CD4-positive, alpha-beta T cell (primary cell): ENCODE data around the gene LPGAT1. TPM values are rescaled to one million over a fixed set of nuclear protein-coding genes. Genes with fewer than 3 reads are reported as not detected.

Source experiments
- ATAC-seq: fragments of 200-7000 bp; cut with Tn5 transposase; one replicate; pipeline ENCODE4 v1.10.0; 2022; ENCODE audit warnings: mild to moderate bottlenecking; ENCODE audit not compliant: poor library complexity
- CTCF ChIA-PET: fragments of 350-600 bp; sonication (Branson Sonifier 250); formaldehyde crosslinking; loops from one replicate; lab custom pipeline; 2021; ENCODE audit warnings: antibody characterized with exemption, inconsistent platforms; lab: Charles Lee
- POLR2A ChIA-PET: fragments of 350-600 bp; sonication (Branson Sonifier 250); formaldehyde crosslinking; loops from one replicate; lab custom pipeline; 2021; ENCODE audit warnings: antibody characterized with exemption, inconsistent platforms; lab: Charles Lee
- DNase-seq, 14 experiments: peaks; one replicate each; pipeline ENCODE4 v3.0.0-alpha.2; 2013 to 2020; ENCODE audit warnings: mixed read lengths in 2 of 14
- H3K27ac ChIP-seq, 2 donors: one replicate each; pipeline versions ENCODE4 v1.5.1 to v1.7.0; 2013; ENCODE audit warnings: low read length in 2 of 2, low read depth in 1 of 2, mild to moderate bottlenecking in 1 of 2
- H3K27me3 ChIP-seq, 2 experiments: 1 replicate in 1 of 2; 2 replicates in 1 of 2; pipeline versions ENCODE4 v1.6.1 to v1.7.0; 2013; ENCODE audit warnings: low read length in 2 of 2, control low read depth in 1 of 2, mild to moderate bottlenecking in 1 of 2, moderate library complexity in 1 of 2; ENCODE audit not compliant: insufficient read depth in 2 of 2, control insufficient read depth in 1 of 2
- H3K36me3 ChIP-seq: one replicate; pipeline ENCODE4 v1.6.1; 2013; ENCODE audit warnings: low read length, control low read depth; ENCODE audit not compliant: insufficient read depth
- H3K4me1 ChIP-seq: one replicate; pipeline ENCODE4 v1.6.1; 2013; ENCODE audit warnings: low read length, control low read depth; ENCODE audit not compliant: insufficient read depth
- H3K4me3 ChIP-seq: one replicate; pipeline ENCODE4 v1.5.1; 2013; ENCODE audit warnings: mild to moderate bottlenecking, low read length, moderate library complexity
- H3K9me3 ChIP-seq, 2 experiments: 1 replicate in 1 of 2; 2 replicates in 1 of 2; pipeline versions ENCODE4 v1.6.1 to v1.7.0; 2013; ENCODE audit warnings: low read length in 2 of 2, mild to moderate bottlenecking in 2 of 2, control low read depth in 1 of 2, moderate library complexity in 1 of 2; ENCODE audit not compliant: control insufficient read depth in 1 of 2, insufficient read depth in 1 of 2
- H3K27ac Mint-ChIP-seq: one replicate; pipeline ENCODE4 v1.8.0; 2020; ENCODE audit warnings: mixed read lengths
- H3K27me3 Mint-ChIP-seq: one replicate; pipeline ENCODE4 v1.8.0; 2021; ENCODE audit warnings: mixed read lengths
- H3K36me3 Mint-ChIP-seq: one replicate; pipeline ENCODE4 v1.8.0; 2021; ENCODE audit warnings: low read depth, mixed read lengths
- H3K4me1 Mint-ChIP-seq: one replicate; pipeline ENCODE4 v1.8.0; 2021; ENCODE audit warnings: low read depth, mixed read lengths
- H3K4me3 Mint-ChIP-seq: one replicate; pipeline ENCODE4 v1.8.0; 2020; ENCODE audit warnings: mild to moderate bottlenecking, mixed read lengths
- H3K9me3 Mint-ChIP-seq: one replicate; pipeline ENCODE4 v1.8.0; 2020; ENCODE audit warnings: mixed read lengths
- intact Hi-C, 2 experiments: fragments of 100-400 bp; cut with DNase I in 1 of 2; cut with micrococcal nuclease in 1 of 2; formaldehyde crosslinking; loops; one replicate each; pipeline versions ENCODE4 v1.15.1 to v1.9.0; 2023 to 2025; cut with DNase I, micrococcal nuclease
- total RNA-seq, 174 experiments: library from RNA in 2 of 174; stranded (reverse) in 2 of 174; gene quantifications; one replicate each; pipeline ENCODE4 v1.2.3 and lab custom pipeline; 2021 to 2026
- TF ChIP-seq, protein P1 (sequence below): fragments of 200-600 bp; IDR thresholded peaks from one replicate; pipeline ENCODE4 v1.8.0; 2022; ENCODE audit warnings: antibody characterized with exemption, mild to moderate bottlenecking

Gene LPGAT1
- total RNA-seq, 2 experiments from 2014 or later, result 14.0 to 14.4 TPM

DNA sequence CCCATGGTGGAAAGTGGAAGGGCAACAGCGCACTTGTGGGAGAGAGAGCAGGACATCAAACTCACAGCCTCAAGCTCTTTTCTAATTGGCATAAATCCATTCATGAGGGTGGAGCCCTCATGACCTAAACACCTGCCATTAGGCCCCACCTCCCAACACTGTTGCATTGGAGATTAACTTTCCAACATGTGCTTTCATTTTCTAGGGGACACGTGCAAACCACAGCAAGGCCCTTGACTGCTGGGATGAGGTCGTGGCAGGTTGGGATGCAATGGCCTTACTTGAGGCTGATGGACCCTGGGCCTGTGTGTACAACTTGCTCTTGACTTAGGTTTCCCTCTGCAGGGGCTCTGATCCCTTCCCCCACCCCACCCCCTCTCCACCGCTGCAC is 119.3 kb downstream of the LPGAT1 start:
- ChIA-PET CTCF (no interaction called here), POLR2A (no interaction called here)
- H3K27ac Mint-ChIP-seq, result no peak overlapping the region
- TF ChIP-seq, protein P1, sequence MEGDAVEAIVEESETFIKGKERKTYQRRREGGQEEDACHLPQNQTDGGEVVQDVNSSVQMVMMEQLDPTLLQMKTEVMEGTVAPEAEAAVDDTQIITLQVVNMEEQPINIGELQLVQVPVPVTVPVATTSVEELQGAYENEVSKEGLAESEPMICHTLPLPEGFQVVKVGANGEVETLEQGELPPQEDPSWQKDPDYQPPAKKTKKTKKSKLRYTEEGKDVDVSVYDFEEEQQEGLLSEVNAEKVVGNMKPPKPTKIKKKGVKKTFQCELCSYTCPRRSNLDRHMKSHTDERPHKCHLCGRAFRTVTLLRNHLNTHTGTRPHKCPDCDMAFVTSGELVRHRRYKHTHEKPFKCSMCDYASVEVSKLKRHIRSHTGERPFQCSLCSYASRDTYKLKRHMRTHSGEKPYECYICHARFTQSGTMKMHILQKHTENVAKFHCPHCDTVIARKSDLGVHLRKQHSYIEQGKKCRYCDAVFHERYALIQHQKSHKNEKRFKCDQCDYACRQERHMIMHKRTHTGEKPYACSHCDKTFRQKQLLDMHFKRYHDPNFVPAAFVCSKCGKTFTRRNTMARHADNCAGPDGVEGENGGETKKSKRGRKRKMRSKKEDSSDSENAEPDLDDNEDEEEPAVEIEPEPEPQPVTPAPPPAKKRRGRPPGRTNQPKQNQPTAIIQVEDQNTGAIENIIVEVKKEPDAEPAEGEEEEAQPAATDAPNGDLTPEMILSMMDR, result no peak
- no peaks in the 10 kb centered on the region for H3K36me3 Mint-ChIP-seq
- H3K4me3 ChIP-seq, result no peak overlapping the region
- H3K4me1 Mint-ChIP-seq, result no peaks in the 10 kb centered on the region
- DNase-seq, result no peak
- no peak for ATAC-seq
- no peaks in the 10 kb centered on the region for H3K9me3 Mint-ChIP-seq
- H3K4me3 Mint-ChIP-seq, result no peak overlapping the region
- H3K27me3 Mint-ChIP-seq, result no peaks in the 10 kb centered on the region
- intact Hi-C loops, result no loop called here
- no peaks in the 10 kb centered on the region for H3K36me3 ChIP-seq
- H3K4me1 ChIP-seq, result no peaks in the 10 kb centered on the region
- H3K27me3 ChIP-seq, result no peaks in the 10 kb centered on the region
- H3K27ac ChIP-seq, result no peak overlapping the region
- no peaks in the 10 kb centered on the region for H3K9me3 ChIP-seq

DNA sequence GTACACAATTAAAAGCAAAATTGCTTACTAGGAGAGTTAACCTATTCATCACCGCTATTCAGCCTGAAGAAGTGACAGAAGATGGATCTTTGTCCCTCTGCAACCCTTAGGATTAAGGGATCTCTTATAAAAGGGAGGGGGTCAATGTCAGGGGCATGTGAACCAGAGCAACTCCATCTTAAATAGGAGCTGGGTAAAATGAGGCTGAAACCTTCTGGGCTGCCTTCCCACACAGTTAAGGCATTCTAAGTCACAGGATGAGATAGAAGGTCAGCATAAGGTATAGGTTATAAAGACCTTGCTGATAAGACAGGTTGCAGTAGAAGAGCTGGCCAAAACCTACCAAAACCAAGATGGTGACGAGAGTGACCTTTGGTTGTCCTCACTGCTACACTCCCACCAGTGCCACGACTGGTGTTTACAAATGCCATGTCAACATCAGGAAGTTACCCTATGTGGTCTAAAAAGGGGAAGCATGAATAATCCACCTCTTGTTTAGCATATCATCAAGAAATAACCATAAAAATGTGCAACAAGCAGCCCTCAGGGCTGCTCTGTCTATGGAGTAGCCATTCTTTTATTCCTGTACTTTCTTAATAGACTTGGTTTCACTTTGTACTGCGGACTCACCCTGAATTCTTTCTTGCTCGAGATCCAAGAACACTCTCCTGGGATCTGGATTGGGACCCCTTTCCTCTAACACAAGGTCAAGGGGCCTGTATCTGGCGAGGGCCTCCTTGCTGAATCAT is 119.8 kb downstream of the LPGAT1 start:
- Histone ChIP-seq H3K27ac (no peak overlapping the region), H3K4me1 (no peaks in the 10 kb centered on the region), H3K9me3 (no peaks in the 10 kb centered on the region), H3K4me3 (no peak overlapping the region), H3K27me3 (no peaks in the 10 kb centered on the region), H3K36me3 (no peaks in the 10 kb centered on the region)
- ATAC-seq, result no peak
- intact Hi-C loops, result no loop called here
- no peak overlapping the region for H3K4me3 Mint-ChIP-seq
- ChIA-PET POLR2A (no interaction called here), CTCF (no interaction called here)
- H3K27me3 Mint-ChIP-seq, result no peaks in the 10 kb centered on the region
- no peaks in the 10 kb centered on the region for H3K9me3 Mint-ChIP-seq
- H3K4me1 Mint-ChIP-seq, result no peaks in the 10 kb centered on the region
- TF ChIP-seq, protein P1, result no peak
- H3K27ac Mint-ChIP-seq, result no peak overlapping the region
- DNase-seq, result no peak
- no peaks in the 10 kb centered on the region for H3K36me3 Mint-ChIP-seq

DNA sequence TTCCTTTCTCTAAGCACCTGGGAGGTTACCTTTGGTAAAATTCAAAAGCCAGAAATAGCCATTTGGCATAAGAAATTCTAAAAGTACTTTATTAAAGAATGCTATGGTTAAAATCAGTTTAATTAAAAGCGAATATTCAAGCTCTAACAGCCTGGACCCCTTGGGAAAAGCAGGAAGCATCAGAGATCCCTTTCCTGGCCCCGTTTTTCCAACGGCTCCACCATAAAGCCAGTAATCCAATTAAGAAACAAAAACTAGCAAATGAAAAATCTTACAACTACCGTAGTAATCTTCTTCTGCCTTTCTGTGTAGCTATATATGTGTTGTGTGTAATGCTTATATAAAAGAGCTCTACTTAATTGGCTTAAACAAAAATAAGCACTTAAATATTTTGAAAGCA is 121.6 kb downstream of the LPGAT1 start:
- no peak overlapping the region for H3K27ac ChIP-seq
- H3K9me3 ChIP-seq, result no peaks in the 10 kb centered on the region
- TF ChIP-seq, protein P1, result no peak
- no peaks in the 10 kb centered on the region for H3K4me1 ChIP-seq
- H3K27me3 ChIP-seq, result no peaks in the 10 kb centered on the region
- no peak for DNase-seq
- no peak overlapping the region for H3K27ac Mint-ChIP-seq
- no peaks in the 10 kb centered on the region for H3K27me3 Mint-ChIP-seq
- ChIA-PET CTCF (interaction anchor here (2.1 kb wide), 1 partner anchor 11 kb away, joined by 9 read pairs; no protein-coding TSS in a partner anchor), POLR2A (no interaction called here)
- H3K36me3 ChIP-seq, result no peaks in the 10 kb centered on the region
- no peaks in the 10 kb centered on the region for H3K36me3 Mint-ChIP-seq
- intact Hi-C loops, result loop anchor here in 1 of 2 experiments (10.0 kb wide), 1 partner anchor 216 kb away; no protein-coding TSS in a partner anchor
- no peak overlapping the region for H3K4me3 ChIP-seq
- no peaks in the 10 kb centered on the region for H3K9me3 Mint-ChIP-seq
- no peaks in the 10 kb centered on the region for H3K4me1 Mint-ChIP-seq
- no peak for ATAC-seq
- H3K4me3 Mint-ChIP-seq, result no peak overlapping the region
